WTC11 (cell line): ENCODE results near the gene HDGFL2.

Experiments
- TF ChIP-seq, protein P1 (sequence below): sonication (generic); formaldehyde crosslinking; IDR thresholded peaks from 2 replicates; pipeline ENCODE4 v1.8.1; 2022; ENCODE audit warnings: low read depth, missing genetic modification reagents, borderline replicate concordance
- TF ChIP-seq, protein P2 (sequence below): fragments of 200-600 bp; IDR thresholded peaks from 2 replicates; pipeline ENCODE4 v1.8.0; 2022; ENCODE audit warnings: antibody characterized with exemption
- TF ChIP-seq, protein P3 (sequence below): sonication (generic); formaldehyde crosslinking; IDR thresholded peaks from 2 replicates; pipeline ENCODE4 v1.8.1; 2023; ENCODE audit warnings: mild to moderate bottlenecking, missing genetic modification reagents, borderline replicate concordance

DNA sequence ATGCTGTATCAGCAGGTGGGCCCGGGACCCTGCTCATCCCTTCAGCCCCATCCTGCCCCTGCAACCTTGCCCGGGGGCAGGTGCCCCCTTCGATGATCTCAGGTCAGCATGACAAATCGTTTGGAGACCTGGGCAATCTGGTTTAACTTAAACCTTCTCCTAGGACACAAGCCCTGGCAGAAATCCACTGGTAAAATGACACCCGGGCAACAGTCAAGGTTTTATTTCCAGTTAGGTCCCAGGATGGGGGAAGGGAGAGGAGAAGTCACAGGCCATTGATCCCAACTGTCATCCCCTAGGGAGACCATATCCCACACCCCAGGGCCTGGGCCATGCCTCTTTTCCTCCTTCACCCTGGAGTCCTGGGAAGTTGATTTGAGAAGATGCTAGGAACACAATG is 64.7 kb downstream of the HDGFL2 start:
- TF ChIP-seq, protein P1, sequence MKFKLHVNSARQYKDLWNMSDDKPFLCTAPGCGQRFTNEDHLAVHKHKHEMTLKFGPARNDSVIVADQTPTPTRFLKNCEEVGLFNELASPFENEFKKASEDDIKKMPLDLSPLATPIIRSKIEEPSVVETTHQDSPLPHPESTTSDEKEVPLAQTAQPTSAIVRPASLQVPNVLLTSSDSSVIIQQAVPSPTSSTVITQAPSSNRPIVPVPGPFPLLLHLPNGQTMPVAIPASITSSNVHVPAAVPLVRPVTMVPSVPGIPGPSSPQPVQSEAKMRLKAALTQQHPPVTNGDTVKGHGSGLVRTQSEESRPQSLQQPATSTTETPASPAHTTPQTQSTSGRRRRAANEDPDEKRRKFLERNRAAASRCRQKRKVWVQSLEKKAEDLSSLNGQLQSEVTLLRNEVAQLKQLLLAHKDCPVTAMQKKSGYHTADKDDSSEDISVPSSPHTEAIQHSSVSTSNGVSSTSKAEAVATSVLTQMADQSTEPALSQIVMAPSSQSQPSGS (CRISPR knock-in tag), result no peak
- TF ChIP-seq, protein P2, sequence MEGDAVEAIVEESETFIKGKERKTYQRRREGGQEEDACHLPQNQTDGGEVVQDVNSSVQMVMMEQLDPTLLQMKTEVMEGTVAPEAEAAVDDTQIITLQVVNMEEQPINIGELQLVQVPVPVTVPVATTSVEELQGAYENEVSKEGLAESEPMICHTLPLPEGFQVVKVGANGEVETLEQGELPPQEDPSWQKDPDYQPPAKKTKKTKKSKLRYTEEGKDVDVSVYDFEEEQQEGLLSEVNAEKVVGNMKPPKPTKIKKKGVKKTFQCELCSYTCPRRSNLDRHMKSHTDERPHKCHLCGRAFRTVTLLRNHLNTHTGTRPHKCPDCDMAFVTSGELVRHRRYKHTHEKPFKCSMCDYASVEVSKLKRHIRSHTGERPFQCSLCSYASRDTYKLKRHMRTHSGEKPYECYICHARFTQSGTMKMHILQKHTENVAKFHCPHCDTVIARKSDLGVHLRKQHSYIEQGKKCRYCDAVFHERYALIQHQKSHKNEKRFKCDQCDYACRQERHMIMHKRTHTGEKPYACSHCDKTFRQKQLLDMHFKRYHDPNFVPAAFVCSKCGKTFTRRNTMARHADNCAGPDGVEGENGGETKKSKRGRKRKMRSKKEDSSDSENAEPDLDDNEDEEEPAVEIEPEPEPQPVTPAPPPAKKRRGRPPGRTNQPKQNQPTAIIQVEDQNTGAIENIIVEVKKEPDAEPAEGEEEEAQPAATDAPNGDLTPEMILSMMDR, result no peak
- TF ChIP-seq, protein P3, sequence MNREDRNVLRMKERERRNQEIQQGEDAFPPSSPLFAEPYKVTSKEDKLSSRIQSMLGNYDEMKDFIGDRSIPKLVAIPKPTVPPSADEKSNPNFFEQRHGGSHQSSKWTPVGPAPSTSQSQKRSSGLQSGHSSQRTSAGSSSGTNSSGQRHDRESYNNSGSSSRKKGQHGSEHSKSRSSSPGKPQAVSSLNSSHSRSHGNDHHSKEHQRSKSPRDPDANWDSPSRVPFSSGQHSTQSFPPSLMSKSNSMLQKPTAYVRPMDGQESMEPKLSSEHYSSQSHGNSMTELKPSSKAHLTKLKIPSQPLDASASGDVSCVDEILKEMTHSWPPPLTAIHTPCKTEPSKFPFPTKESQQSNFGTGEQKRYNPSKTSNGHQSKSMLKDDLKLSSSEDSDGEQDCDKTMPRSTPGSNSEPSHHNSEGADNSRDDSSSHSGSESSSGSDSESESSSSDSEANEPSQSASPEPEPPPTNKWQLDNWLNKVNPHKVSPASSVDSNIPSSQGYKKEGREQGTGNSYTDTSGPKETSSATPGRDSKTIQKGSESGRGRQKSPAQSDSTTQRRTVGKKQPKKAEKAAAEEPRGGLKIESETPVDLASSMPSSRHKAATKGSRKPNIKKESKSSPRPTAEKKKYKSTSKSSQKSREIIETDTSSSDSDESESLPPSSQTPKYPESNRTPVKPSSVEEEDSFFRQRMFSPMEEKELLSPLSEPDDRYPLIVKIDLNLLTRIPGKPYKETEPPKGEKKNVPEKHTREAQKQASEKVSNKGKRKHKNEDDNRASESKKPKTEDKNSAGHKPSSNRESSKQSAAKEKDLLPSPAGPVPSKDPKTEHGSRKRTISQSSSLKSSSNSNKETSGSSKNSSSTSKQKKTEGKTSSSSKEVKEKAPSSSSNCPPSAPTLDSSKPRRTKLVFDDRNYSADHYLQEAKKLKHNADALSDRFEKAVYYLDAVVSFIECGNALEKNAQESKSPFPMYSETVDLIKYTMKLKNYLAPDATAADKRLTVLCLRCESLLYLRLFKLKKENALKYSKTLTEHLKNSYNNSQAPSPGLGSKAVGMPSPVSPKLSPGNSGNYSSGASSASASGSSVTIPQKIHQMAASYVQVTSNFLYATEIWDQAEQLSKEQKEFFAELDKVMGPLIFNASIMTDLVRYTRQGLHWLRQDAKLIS, result no peak
